HEK293 (cell line): ENCODE data around the gene VSTM2B.

Experiments used
- SCRT2 ChIP-seq: fragments of 450-650 bp; formaldehyde crosslinking; IDR thresholded peaks from 2 replicates; pipeline ENCODE4 v1.5.1; 2016; ENCODE audit warnings: missing biosample characterization, missing genetic modification characterization
- ZBTB48 ChIP-seq: fragments of 450-650 bp; formaldehyde crosslinking; IDR thresholded peaks from 2 replicates; pipeline ENCODE4 v1.5.1; 2016; ENCODE audit warnings: missing biosample characterization, missing genetic modification characterization
- ZBTB7A ChIP-seq: fragments of 450-650 bp; formaldehyde crosslinking; IDR thresholded peaks from 2 replicates; pipeline ENCODE4 v1.5.1; 2016; ENCODE audit warnings: low read depth, missing biosample characterization, missing genetic modification characterization
- ZNF155 ChIP-seq: fragments of 450-650 bp; formaldehyde crosslinking; IDR thresholded peaks from 2 replicates; pipeline ENCODE4 v1.5.1; 2016; ENCODE audit warnings: missing biosample characterization, missing genetic modification characterization
- ZNF24 ChIP-seq: fragments of 450-650 bp; formaldehyde crosslinking; IDR thresholded peaks from 2 replicates; pipeline ENCODE4 v1.5.1; 2016; ENCODE audit warnings: missing biosample characterization, missing genetic modification characterization
- ZNF274 ChIP-seq, 2 experiments: fragments of 200-500 bp in 1 of 2; fragments of 450-650 bp in 1 of 2; sonication (Bioruptor generic) in 1 of 2; formaldehyde crosslinking in 1 of 2; IDR thresholded peaks; 2 replicates each; pipeline versions ENCODE4 v1.5.1 to v1.6.1; 2014 to 2016; ENCODE audit warnings: borderline replicate concordance in 1 of 2, inconsistent platforms in 1 of 2, low read length in 1 of 2, missing biosample characterization in 1 of 2, missing genetic modification characterization in 1 of 2
- ZNF544 ChIP-seq: fragments of 450-650 bp; formaldehyde crosslinking; IDR thresholded peaks from 2 replicates; pipeline ENCODE4 v1.5.0; 2017; ENCODE audit warnings: missing biosample characterization, missing genetic modification characterization
- ZNF610 ChIP-seq: fragments of 450-650 bp; formaldehyde crosslinking; IDR thresholded peaks from 2 replicates; pipeline ENCODE4 v1.5.1; 2016; ENCODE audit warnings: missing biosample characterization, missing genetic modification characterization, borderline replicate concordance
- ZNF707 ChIP-seq: fragments of 450-650 bp; formaldehyde crosslinking; IDR thresholded peaks from 2 replicates; pipeline ENCODE4 v1.5.1; 2016; ENCODE audit warnings: missing biosample characterization, missing genetic modification characterization
- TF ChIP-seq, protein P1 (sequence below): fragments of 450-650 bp; formaldehyde crosslinking; IDR thresholded peaks from 2 replicates; pipeline ENCODE4 v1.5.1; 2016; ENCODE audit warnings: missing biosample characterization, missing genetic modification characterization
- TF ChIP-seq, protein P2 (sequence below): fragments of 450-650 bp; formaldehyde crosslinking; optimal IDR thresholded peaks from 2 replicates; pipeline ENCODE3; 2016; ENCODE audit warnings: missing biosample characterization, mild to moderate bottlenecking, missing genetic modification characterization
- TF ChIP-seq, protein P3 (sequence below): fragments of 450-650 bp; formaldehyde crosslinking; IDR thresholded peaks from 2 replicates; pipeline ENCODE4 v1.5.1; 2016; ENCODE audit warnings: missing biosample characterization, missing genetic modification characterization

DNA sequence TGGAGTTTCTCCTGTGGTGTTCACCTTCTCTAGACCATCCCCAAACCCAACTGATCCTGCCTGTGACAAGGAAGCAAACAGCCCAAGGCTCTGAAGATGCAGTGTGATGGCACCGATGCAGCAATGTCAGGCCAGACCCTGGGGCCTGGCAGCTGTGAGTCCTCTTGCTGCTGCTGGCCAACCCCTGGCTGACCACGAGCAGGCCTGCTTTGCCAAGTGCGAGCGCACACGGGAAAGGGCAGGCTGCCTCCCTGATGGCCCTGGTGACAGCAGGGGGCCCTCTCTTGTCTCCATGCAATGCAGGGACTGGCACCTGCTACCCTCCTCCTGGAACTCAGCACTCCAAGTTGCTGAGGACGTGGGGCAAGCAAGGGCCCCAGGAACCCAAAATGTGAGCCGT lies 5.4 kb upstream of the VSTM2B start:
- TF ChIP-seq SCRT2 = no peak
- TF ChIP-seq, protein P1, sequence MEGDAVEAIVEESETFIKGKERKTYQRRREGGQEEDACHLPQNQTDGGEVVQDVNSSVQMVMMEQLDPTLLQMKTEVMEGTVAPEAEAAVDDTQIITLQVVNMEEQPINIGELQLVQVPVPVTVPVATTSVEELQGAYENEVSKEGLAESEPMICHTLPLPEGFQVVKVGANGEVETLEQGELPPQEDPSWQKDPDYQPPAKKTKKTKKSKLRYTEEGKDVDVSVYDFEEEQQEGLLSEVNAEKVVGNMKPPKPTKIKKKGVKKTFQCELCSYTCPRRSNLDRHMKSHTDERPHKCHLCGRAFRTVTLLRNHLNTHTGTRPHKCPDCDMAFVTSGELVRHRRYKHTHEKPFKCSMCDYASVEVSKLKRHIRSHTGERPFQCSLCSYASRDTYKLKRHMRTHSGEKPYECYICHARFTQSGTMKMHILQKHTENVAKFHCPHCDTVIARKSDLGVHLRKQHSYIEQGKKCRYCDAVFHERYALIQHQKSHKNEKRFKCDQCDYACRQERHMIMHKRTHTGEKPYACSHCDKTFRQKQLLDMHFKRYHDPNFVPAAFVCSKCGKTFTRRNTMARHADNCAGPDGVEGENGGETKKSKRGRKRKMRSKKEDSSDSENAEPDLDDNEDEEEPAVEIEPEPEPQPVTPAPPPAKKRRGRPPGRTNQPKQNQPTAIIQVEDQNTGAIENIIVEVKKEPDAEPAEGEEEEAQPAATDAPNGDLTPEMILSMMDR (tag by site-specific recombination) = no peak
- TF ChIP-seq ZNF274 (IDR thresholded peaks at IDR 0.05; ENCODE audit: low read length) = no peak
- no peak for TF ChIP-seq ZNF274 (tag by site-specific recombination; IDR thresholded peaks at IDR 0.05; ENCODE audit: borderline replicate concordance)
- TF ChIP-seq, protein P2, sequence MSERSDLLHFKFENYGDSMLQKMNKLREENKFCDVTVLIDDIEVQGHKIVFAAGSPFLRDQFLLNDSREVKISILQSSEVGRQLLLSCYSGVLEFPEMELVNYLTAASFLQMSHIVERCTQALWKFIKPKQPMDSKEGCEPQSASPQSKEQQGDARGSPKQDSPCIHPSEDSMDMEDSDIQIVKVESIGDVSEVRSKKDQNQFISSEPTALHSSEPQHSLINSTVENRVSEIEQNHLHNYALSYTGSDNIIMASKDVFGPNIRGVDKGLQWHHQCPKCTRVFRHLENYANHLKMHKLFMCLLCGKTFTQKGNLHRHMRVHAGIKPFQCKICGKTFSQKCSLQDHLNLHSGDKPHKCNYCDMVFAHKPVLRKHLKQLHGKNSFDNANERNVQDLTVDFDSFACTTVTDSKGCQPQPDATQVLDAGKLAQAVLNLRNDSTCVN (tag by site-specific recombination) = no peak
- no peak for TF ChIP-seq ZNF610
- no peak for TF ChIP-seq ZNF544 (tag by site-specific recombination)
- TF ChIP-seq, protein P3, sequence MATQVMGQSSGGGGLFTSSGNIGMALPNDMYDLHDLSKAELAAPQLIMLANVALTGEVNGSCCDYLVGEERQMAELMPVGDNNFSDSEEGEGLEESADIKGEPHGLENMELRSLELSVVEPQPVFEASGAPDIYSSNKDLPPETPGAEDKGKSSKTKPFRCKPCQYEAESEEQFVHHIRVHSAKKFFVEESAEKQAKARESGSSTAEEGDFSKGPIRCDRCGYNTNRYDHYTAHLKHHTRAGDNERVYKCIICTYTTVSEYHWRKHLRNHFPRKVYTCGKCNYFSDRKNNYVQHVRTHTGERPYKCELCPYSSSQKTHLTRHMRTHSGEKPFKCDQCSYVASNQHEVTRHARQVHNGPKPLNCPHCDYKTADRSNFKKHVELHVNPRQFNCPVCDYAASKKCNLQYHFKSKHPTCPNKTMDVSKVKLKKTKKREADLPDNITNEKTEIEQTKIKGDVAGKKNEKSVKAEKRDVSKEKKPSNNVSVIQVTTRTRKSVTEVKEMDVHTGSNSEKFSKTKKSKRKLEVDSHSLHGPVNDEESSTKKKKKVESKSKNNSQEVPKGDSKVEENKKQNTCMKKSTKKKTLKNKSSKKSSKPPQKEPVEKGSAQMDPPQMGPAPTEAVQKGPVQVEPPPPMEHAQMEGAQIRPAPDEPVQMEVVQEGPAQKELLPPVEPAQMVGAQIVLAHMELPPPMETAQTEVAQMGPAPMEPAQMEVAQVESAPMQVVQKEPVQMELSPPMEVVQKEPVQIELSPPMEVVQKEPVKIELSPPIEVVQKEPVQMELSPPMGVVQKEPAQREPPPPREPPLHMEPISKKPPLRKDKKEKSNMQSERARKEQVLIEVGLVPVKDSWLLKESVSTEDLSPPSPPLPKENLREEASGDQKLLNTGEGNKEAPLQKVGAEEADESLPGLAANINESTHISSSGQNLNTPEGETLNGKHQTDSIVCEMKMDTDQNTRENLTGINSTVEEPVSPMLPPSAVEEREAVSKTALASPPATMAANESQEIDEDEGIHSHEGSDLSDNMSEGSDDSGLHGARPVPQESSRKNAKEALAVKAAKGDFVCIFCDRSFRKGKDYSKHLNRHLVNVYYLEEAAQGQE (tag by site-specific recombination) = no peak
- no peak for TF ChIP-seq ZNF155 (tag by site-specific recombination)
- no peak for TF ChIP-seq ZNF707
- TF ChIP-seq ZBTB7A (tag by site-specific recombination) = no peak
- no peak for TF ChIP-seq ZNF24 (tag by site-specific recombination)
- TF ChIP-seq ZBTB48 (tag by site-specific recombination) = no peak
